K562 (cell line): ENCODE measurements around the gene NDC1. TPM values are rescaled to one million over a fixed set of nuclear protein-coding genes. Genes with fewer than 3 reads are reported as not detected.

ENCODE experiments used
- CBFA2T3 ChIP-seq: fragments of 450-650 bp; IDR thresholded peaks from 2 replicates; pipeline ENCODE4 v1.6.1; 2017
- EHMT2 ChIP-seq: fragments of 450-650 bp; IDR thresholded peaks from 2 replicates; pipeline ENCODE4 v1.6.1; 2018; ENCODE audit warnings: antibody characterized with exemption
- ELF2 ChIP-seq: fragments of 250-450 bp; sonication (Bioruptor Pico); IDR thresholded peaks from 2 replicates; pipeline ENCODE4 v1.5.0; 2021; ENCODE audit warnings: mild to moderate bottlenecking
- ERF ChIP-seq: fragments of 450-650 bp; formaldehyde crosslinking; IDR thresholded peaks from 2 replicates; pipeline ENCODE4 v1.4.0; 2020; ENCODE audit warnings: mild to moderate bottlenecking, mixed read lengths
- FOXA3 ChIP-seq, 2 experiments: fragments of 450-650 bp in 1 of 2; sonication (generic) in 1 of 2; formaldehyde crosslinking; IDR thresholded peaks in 1 of 2; conservative IDR thresholded peaks in 1 of 2; 2 replicates each; pipeline versions ENCODE4 v1.4.0 to v1.8.0; 2020 to 2022; ENCODE audit warnings: mild to moderate bottlenecking in 2 of 2, missing genetic modification reagents in 1 of 2
- HINFP ChIP-seq: fragments of 450-650 bp; conservative IDR thresholded peaks from 2 replicates; pipeline ENCODE4 v1.6.1; 2016; ENCODE audit warnings: missing genetic modification characterization, low read depth, mild to moderate bottlenecking, control low read depth, missing compliant biosample characterization
- HMGN3 ChIP-seq: IDR thresholded peaks from 2 replicates; pipeline ENCODE4 v1.6.1; 2011; ENCODE audit warnings: borderline replicate concordance, low read depth, mild to moderate bottlenecking, mixed read lengths, low read length; ENCODE audit not compliant: insufficient read length; ENCODE audit errors: extremely low read depth
- KDM5B ChIP-seq: fragments of 200-600 bp; sonication (generic); IDR thresholded peaks from 2 replicates; pipeline ENCODE4 v1.6.1; 2012; ENCODE audit warnings: low read depth, mild to moderate bottlenecking, moderate library complexity, low read length, control low read depth, inconsistent platforms; ENCODE audit not compliant: insufficient replicate concordance
- MYNN ChIP-seq, 2 experiments: sonication (generic); formaldehyde crosslinking in 1 of 2; IDR thresholded peaks; 2 replicates each; pipeline versions ENCODE4 v1.5.0 to v1.6.1; 2016 to 2020; ENCODE audit warnings: antibody characterized with exemption in 1 of 2, missing genetic modification reagents in 1 of 2
- PHB2 ChIP-seq: fragments of 450-650 bp; IDR thresholded peaks from 2 replicates; pipeline ENCODE4 v1.6.1; 2017; ENCODE audit warnings: low read depth
- PHF8 ChIP-seq: fragments of 200-600 bp; sonication (generic); IDR thresholded peaks from 2 replicates; pipeline ENCODE4 v1.6.1; 2012; ENCODE audit warnings: mixed run types, mild to moderate bottlenecking, inconsistent platforms, low read length, moderate library complexity, borderline replicate concordance
- POLR2B ChIP-seq: fragments of 450-650 bp; IDR thresholded peaks from 2 replicates; pipeline ENCODE4 v1.6.1; 2018; ENCODE audit warnings: low read depth; ENCODE audit not compliant: partially characterized antibody
- PPARD ChIP-seq: fragments of 250-450 bp; sonication (Bioruptor Pico); IDR thresholded peaks from 2 replicates; pipeline ENCODE4 v1.8.0; 2022; ENCODE audit warnings: inconsistent platforms, mild to moderate bottlenecking, moderate library complexity
- RBM22 ChIP-seq: fragments of 200-400 bp; formaldehyde crosslinking; IDR thresholded peaks from 2 replicates; pipeline ENCODE4 v1.6.1; 2018; ENCODE audit warnings: low read length, low read depth; ENCODE audit not compliant: poor library complexity, severe bottlenecking
- SREBF1 ChIP-seq: fragments of 150-350 bp; IDR thresholded peaks from 2 replicates; pipeline ENCODE4 v1.6.1; 2014; ENCODE audit warnings: antibody characterized with exemption, low read depth, low read length, borderline replicate concordance
- THRA ChIP-seq: fragments of 450-650 bp; IDR thresholded peaks from 2 replicates; pipeline ENCODE4 v1.6.1; 2017; ENCODE audit warnings: mild to moderate bottlenecking, moderate library complexity
- TSC22D4 ChIP-seq: fragments of 450-650 bp; IDR thresholded peaks from 2 replicates; pipeline ENCODE4 v1.6.1; 2016; ENCODE audit warnings: missing genetic modification characterization, missing biosample characterization, control low read depth
- U2AF1 ChIP-seq: fragments of 200-400 bp; formaldehyde crosslinking; optimal IDR thresholded peaks from 2 replicates; pipeline ENCODE3; 2017; ENCODE audit warnings: mild to moderate bottlenecking, low read depth, low read length, moderate library complexity
- ZBED1 ChIP-seq: IDR thresholded peaks from 2 replicates; pipeline ENCODE4 v1.6.1; 2014
- ZBTB7A ChIP-seq: IDR thresholded peaks from 2 replicates; pipeline ENCODE4 v1.6.1; 2011; ENCODE audit warnings: low read depth, mild to moderate bottlenecking, low read length, moderate library complexity, borderline replicate concordance; ENCODE audit not compliant: control insufficient read depth
- ZKSCAN8 ChIP-seq: fragments of 200-800 bp; sonication (Bioruptor generic); IDR thresholded peaks from 2 replicates; pipeline ENCODE4 v1.6.1; 2016; ENCODE audit warnings: missing genetic modification characterization, missing compliant biosample characterization
- ZNF134 ChIP-seq: fragments of 250-450 bp; sonication (Bioruptor Pico); conservative IDR thresholded peaks from 2 replicates; pipeline ENCODE4 v1.4.0; 2020
- polyA plus RNA-seq, 8 experiments: library from polyadenylated mRNA; depleted of rRNA in 4 of 8; stranded (reverse) in 5 of 8; unstranded in 3 of 8; fragments of >200 nt; fragmentation: Nextera tagmentation in 2 of 8; fragmentation: Illumina TruSeq in 1 of 8; extraction: Ambion mirVana in 2 of 8; extraction: Trizol in 1 of 8; gene quantifications; 2 replicates each; pipeline versions ENCODE4 v1.2.1 to v1.2.3, GENCODE V29; 2011 to 2014; ENCODE audit warnings: inconsistent platforms in 1 of 8, missing spikeins in 1 of 8
- total RNA-seq, 7 experiments: library from RNA; depleted of rRNA in 6 of 7; stranded (reverse); fragments of >200 nt in 6 of 7; fragmentation: Illumina TruSeq in 2 of 7; extraction: Trizol in 2 of 7; gene quantifications; 2 replicates each; pipeline versions ENCODE4 v1.2.1 to v1.2.3, GENCODE V29; 2011 to 2021; ENCODE audit warnings: low replicate concordance in 1 of 7
- TF ChIP-seq, protein P1 (sequence below): fragments of 450-650 bp; IDR thresholded peaks from 2 replicates; pipeline ENCODE4 v1.6.1; 2018; ENCODE audit warnings: mild to moderate bottlenecking, low read depth; ENCODE audit not compliant: partially characterized antibody
- TF ChIP-seq, protein P2 (sequence below): fragments of 450-650 bp; IDR thresholded peaks from 2 replicates; pipeline ENCODE4 v1.6.1; 2017; ENCODE audit warnings: antibody characterized with exemption

Gene NDC1
- total and polyA plus RNA-seq, 9 of the 15 experiments (the other 6 are each of a cell fraction or from before 2014, with no cell fraction given): 26.9 to 102 (median 64.5) TPM

DNA sequence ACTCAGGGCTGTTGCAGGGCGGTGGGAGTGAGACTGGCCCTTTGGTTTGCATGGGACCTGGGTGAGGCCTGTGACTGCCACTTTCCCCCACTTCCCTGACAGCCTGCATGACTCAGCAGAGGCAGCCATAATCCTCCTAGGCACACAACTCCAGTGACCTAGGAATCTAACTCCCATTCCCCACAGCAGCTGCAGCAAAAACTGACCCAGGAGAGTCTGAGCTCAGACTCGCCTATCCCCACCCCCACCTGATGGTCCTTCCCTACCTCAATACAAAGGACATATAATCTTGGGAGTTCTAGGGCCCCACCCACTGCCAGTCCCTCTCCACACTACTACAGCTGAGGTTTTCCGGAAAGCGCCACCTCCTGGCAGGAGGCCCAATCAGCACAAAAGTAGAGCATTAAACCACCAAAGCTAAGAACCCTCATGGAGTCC is 26.7 kb downstream of the NDC1 start (continued):
- TF ChIP-seq KDM5B: no peak
- TF ChIP-seq ZKSCAN8 (CRISPR knock-in tag): no peak
- no peak for TF ChIP-seq PHB2
- TF ChIP-seq ZBTB7A: no peak
- no peak for TF ChIP-seq MYNN (IDR thresholded peaks at IDR 0.05)
- TF ChIP-seq MYNN (CRISPR knock-in tag; IDR thresholded peaks at IDR 0.05): no peak
- TF ChIP-seq FOXA3 (CRISPR knock-in tag; conservative IDR thresholded peaks at IDR 0.05 in 1 of 2, IDR thresholded peaks at IDR 0.05 in 1 of 2): no peak
- no peak for TF ChIP-seq PPARD
- no peak for TF ChIP-seq HMGN3
- no peak for TF ChIP-seq POLR2B
- no peak for TF ChIP-seq ELF2
- no peak for TF ChIP-seq ZBED1
- TF ChIP-seq HINFP (tag): no peak
- TF ChIP-seq, protein P1, sequence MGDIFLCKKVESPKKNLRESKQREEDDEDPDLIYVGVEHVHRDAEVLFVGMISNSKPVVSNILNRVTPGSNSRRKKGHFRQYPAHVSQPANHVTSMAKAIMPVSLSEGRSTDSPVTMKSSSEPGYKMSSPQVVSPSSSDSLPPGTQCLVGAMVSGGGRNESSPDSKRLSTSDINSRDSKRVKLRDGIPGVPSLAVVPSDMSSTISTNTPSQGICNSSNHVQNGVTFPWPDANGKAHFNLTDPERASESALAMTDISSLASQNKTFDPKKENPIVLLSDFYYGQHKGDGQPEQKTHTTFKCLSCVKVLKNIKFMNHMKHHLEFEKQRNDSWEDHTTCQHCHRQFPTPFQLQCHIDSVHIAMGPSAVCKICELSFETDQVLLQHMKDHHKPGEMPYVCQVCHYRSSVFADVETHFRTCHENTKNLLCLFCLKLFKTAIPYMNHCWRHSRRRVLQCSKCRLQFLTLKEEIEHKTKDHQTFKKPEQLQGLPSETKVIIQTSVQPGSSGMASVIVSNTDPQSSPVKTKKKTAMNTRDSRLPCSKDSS: no peak
- TF ChIP-seq RBM22: no peak
- TF ChIP-seq U2AF1: no peak
- TF ChIP-seq EHMT2: peak; percentile 68; the same call in 1 of the 2 replicates
- no peak for TF ChIP-seq ERF (CRISPR knock-in tag)
- TF ChIP-seq CBFA2T3: no peak
- TF ChIP-seq THRA: no peak
- no peak for TF ChIP-seq SREBF1
- TF ChIP-seq, protein P2, sequence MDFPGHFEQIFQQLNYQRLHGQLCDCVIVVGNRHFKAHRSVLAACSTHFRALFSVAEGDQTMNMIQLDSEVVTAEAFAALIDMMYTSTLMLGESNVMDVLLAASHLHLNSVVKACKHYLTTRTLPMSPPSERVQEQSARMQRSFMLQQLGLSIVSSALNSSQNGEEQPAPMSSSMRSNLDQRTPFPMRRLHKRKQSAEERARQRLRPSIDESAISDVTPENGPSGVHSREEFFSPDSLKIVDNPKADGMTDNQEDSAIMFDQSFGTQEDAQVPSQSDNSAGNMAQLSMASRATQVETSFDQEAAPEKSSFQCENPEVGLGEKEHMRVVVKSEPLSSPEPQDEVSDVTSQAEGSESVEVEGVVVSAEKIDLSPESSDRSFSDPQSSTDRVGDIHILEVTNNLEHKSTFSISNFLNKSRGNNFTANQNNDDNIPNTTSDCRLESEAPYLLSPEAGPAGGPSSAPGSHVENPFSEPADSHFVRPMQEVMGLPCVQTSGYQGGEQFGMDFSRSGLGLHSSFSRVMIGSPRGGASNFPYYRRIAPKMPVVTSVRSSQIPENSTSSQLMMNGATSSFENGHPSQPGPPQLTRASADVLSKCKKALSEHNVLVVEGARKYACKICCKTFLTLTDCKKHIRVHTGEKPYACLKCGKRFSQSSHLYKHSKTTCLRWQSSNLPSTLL: no peak
- TF ChIP-seq PHF8: no peak; the same call in 1 of the 2 replicates
- TF ChIP-seq TSC22D4 (tag): no peak
- TF ChIP-seq ZNF134 (CRISPR knock-in tag): no peak
